K562 (cell line): ENCODE data around the gene KIF3A.

Source experiments
- FOS ChIP-seq: IDR thresholded peaks from 3 replicates; pipeline ENCODE4 v1.6.1; 2011; ENCODE audit not compliant: insufficient read length; ENCODE audit errors: extremely low read depth
- MYC ChIP-seq, 2 experiments: fragments of 250-450 bp in 1 of 2; sonication (Bioruptor Pico) in 1 of 2; IDR thresholded peaks; 2 replicates each; pipeline versions ENCODE4 v1.5.1 to v1.6.1; 2012 to 2021; ENCODE audit warnings: low read depth in 2 of 2, borderline replicate concordance in 1 of 2, improper control_type of control experiment in 1 of 2, low read length in 1 of 2, mild to moderate bottlenecking in 1 of 2, moderate library complexity in 1 of 2
- SPI1 ChIP-seq: IDR thresholded peaks from 2 replicates; pipeline ENCODE4 v1.6.1; 2011; ENCODE audit warnings: low read depth, low read length, control low read depth, borderline replicate concordance
- STAT5A ChIP-seq: IDR thresholded peaks from 2 replicates; pipeline ENCODE4 v1.6.1; 2012; ENCODE audit warnings: low read length, inconsistent platforms, borderline replicate concordance

GRCh38 chr5:132692632-132692967, 44.7 kb downstream of the KIF3A start:
- TF ChIP-seq MYC (IDR thresholded peaks at IDR 0.05; ENCODE audit: low read depth, low read length) (0 out of 2 replicates have a peak, but pooled peaks have one; percentile 41), MYC (CRISPR knock-in tag; IDR thresholded peaks at IDR 0.05; ENCODE audit: borderline replicate concordance, low read depth) (no peak), STAT5A (no peak), FOS (no peak), SPI1 (no peak)
